ENCODE measurements around the gene SIPA1. TPM values are rescaled to one million over a fixed set of nuclear protein-coding genes. Genes with fewer than 3 reads are reported as not detected.

Gene SIPA1
- total and polyA plus RNA-seq, 9 of the 15 experiments (the other 6 are each of a cell fraction or from before 2014, with no cell fraction given) = 0.25 to 85.8 (median 16.8) TPM

- no TSS peak for BruUV-seq (replicated peaks)
- Histone ChIP-seq H3K4me1 (replicated peaks in 1 of 2; ENCODE audit: control insufficient read depth in 2 of 2, insufficient read depth in 2 of 2, low read length in 2 of 2) (peaks cover 29 to 67% of the 10 kb centered on the region in 2 experiments), H3K9ac (ENCODE audit: insufficient read depth in 1 of 2, low read depth in 2 of 2, low read length in 2 of 2) (peak overlapping the region in 1 of 2 experiments; percentile 59; a peak in 2 of 4 replicates), H2AFZ (ENCODE audit: low read depth, low read length) (no peak overlapping the region), H3K9me1 (ENCODE audit: control insufficient read depth, insufficient read depth, low read length) (no peaks in the 10 kb centered on the region), H3K27me3 (ENCODE audit: control insufficient read depth in 2 of 2, insufficient read depth in 2 of 2, low read length in 2 of 2) (no peaks in the 10 kb centered on the region), H4K20me1 (replicated peaks; ENCODE audit: control insufficient read depth, insufficient read depth, low read length) (0 out of 2 replicates have a peak, but pooled peaks cover 8% of the 10 kb centered on the region), H3K27ac (ENCODE audit: extremely low read depth, low read depth, low read length) (no peak overlapping the region), H3K4me3 (no peak overlapping the region), H3K4me2 (ENCODE audit: insufficient read depth, low read length) (no peak overlapping the region), H3K9me3 (replicated peaks; ENCODE audit: control insufficient read depth, insufficient read depth, low read depth, low read length) (no peaks in the 10 kb centered on the region), H3K79me2 (ENCODE audit: control insufficient read depth, insufficient read depth, low read length) (no peaks in the 10 kb centered on the region), H3K36me3 (ENCODE audit: control insufficient read depth, insufficient read depth, low read length) (peaks cover 74% of the 10 kb centered on the region; the same call in 2 of the 3 replicates)
- CTCF ChIA-PET (ENCODE audit: low intra/inter-chr PET ratio) = no interaction called here
- intact Hi-C loops (cut with micrococcal nuclease) = no loop called here
- DNase-seq (ENCODE audit: extremely low read depth in 1 of 4, low spot score in 3 of 4) (peak in 1 of 4 experiments; percentile 22), FAIRE-seq (no peak), ATAC-seq (no peak)
- 78% methylated on average over 19 of the region's 20 CpGs for WGBS (ENCODE audit: insufficient coverage, low coverage, missing lambda C conversion rate)
- in situ Hi-C loops (cut with MboI) = no loop called here
- POLR2A ChIA-PET = interaction anchor here (1.8 to 5.0 kb wide), 4 partner anchors 10 to 36 kb away, joined by 9 to 56 read pairs (median 22); partner anchors contain the start of genes PCNX3, RELA and SIPA1
- no peak for TF ChIP-seq CEBPB (tag; IDR thresholded peaks at IDR 0.05)
- no peak for TF ChIP-seq ZNF586 (CRISPR knock-in tag; conservative IDR thresholded peaks at IDR 0.05)
- 0 out of 2 replicates have a peak, but pooled peaks have one; percentile 27 for TF ChIP-seq KAT7 (CRISPR knock-in tag; IDR thresholded peaks at IDR 0.05; ENCODE audit: borderline replicate concordance)
- TF ChIP-seq ZNF143 (CRISPR knock-in tag; IDR thresholded peaks at IDR 0.05) = 0 out of 2 replicates have a peak, but pooled peaks have one; percentile 7
- TF ChIP-seq TGIF2 (CRISPR knock-in tag; IDR thresholded peaks at IDR 0.05) = no peak
- TF ChIP-seq MITF (IDR thresholded peaks at IDR 0.05) = no peak
- TF ChIP-seq POLR2G (IDR thresholded peaks at IDR 0.05; ENCODE audit: low read depth, low read length) = 0 out of 2 replicates have a peak, but pooled peaks have one; percentile 21
- TF ChIP-seq ZBTB33 (CRISPR knock-in tag; IDR thresholded peaks at IDR 0.05) = peak; percentile 94
- peak; percentile 30; the same call in 1 of the 2 replicates for TF ChIP-seq TFAP4 (CRISPR knock-in tag; IDR thresholded peaks at IDR 0.05; ENCODE audit: borderline replicate concordance)
- no peak for TF ChIP-seq ZFP30 (CRISPR knock-in tag; IDR thresholded peaks at IDR 0.05; ENCODE audit: borderline replicate concordance)
- TF ChIP-seq ZFX (CRISPR knock-in tag; IDR thresholded peaks at IDR 0.05) = 0 out of 2 replicates have a peak, but pooled peaks have one; percentile 0
Observed at GRCh38 chr11:65650547-65651338, 12.8 kb downstream of the SIPA1 start.
